Endothelial cell of umbilical vein (primary cell): ENCODE data around the gene REG1A. TPM values are rescaled to one million over a fixed set of nuclear protein-coding genes. Genes with fewer than 3 reads are reported as not detected.

Source experiments
- BruUV-seq: library from RNA; stranded (reverse); fragments of 400-500 nt; replicated peaks from 2 replicates; lab custom pipeline; 2021; lab: Mats Ljungman, UMichigan
- CTCF ChIA-PET: fragments of 300-600, 350-600 bp; sonication (Branson Sonifier 250); formaldehyde crosslinking; loops from one replicate; lab custom pipeline; 2021; ENCODE audit warnings: antibody characterized with exemption, inconsistent platforms; lab: Charles Lee
- POLR2A ChIA-PET: fragments of 300-600, 350-600 bp; sonication (Branson Sonifier 250); formaldehyde crosslinking; loops from one replicate; lab custom pipeline; 2021; ENCODE audit warnings: antibody characterized with exemption, inconsistent platforms; lab: Charles Lee
- DNase-seq: peaks from one replicate; pipeline ENCODE4 v3.0.0-alpha.2; 2011; ENCODE audit warnings: low read depth, low spot score
- FAIRE-seq: peaks from 2 replicates; lab custom pipeline; 2011; peaks lifted over from hg19 to GRCh38; lab: Jason Lieb, UNC
- H2AFZ ChIP-seq: 2 replicates; pipeline ENCODE4 v1.6.0; 2012; ENCODE audit warnings: low read depth, low read length, control low read depth, inconsistent platforms
- H3K27ac ChIP-seq: 2 replicates; pipeline ENCODE4 v1.5.1; 2011; ENCODE audit warnings: low read depth, mild to moderate bottlenecking, control low read depth, low read length, moderate library complexity; ENCODE audit not compliant: insufficient read depth
- H3K27me3 ChIP-seq, 2 experiments: 2 replicates each; pipeline versions ENCODE4 v1.6.0 to v1.6.1; 2011; ENCODE audit warnings: low read length in 2 of 2, mixed read lengths in 1 of 2; ENCODE audit not compliant: control insufficient read depth in 2 of 2, insufficient read depth in 2 of 2
- H3K36me3 ChIP-seq, 2 experiments: 2 replicates in 1 of 2; 3 replicates in 1 of 2; pipeline ENCODE4 v1.5.1; 2011; ENCODE audit warnings: low read length in 2 of 2, mild to moderate bottlenecking in 1 of 2, moderate library complexity in 1 of 2; ENCODE audit not compliant: control insufficient read depth in 2 of 2, insufficient read depth in 2 of 2; ENCODE audit errors: extremely low read depth in 1 of 2
- H3K4me1 ChIP-seq: 3 replicates; pipeline ENCODE4 v1.5.1; 2011; ENCODE audit warnings: mild to moderate bottlenecking, low read length; ENCODE audit not compliant: control insufficient read depth, insufficient read depth; ENCODE audit errors: extremely low read depth
- H3K4me2 ChIP-seq: 2 replicates; pipeline ENCODE4 v1.6.1; 2011; ENCODE audit warnings: low read length, control low read depth, mixed read lengths; ENCODE audit not compliant: insufficient read depth
- H3K4me3 ChIP-seq, 3 experiments: fragments of 200-600 bp in 1 of 3; sonication (generic), shearing (Covaris generic) in 1 of 3; replicated peaks in 1 of 3; 2 replicates each; pipeline ENCODE4 v1.5.1; 2011 to 2016; ENCODE audit warnings: control low read depth in 3 of 3, low read length in 3 of 3, mild to moderate bottlenecking in 2 of 3, inconsistent platforms in 1 of 3, low read depth in 1 of 3, moderate library complexity in 1 of 3; ENCODE audit not compliant: insufficient read depth in 1 of 3
- H3K79me2 ChIP-seq: 2 replicates; pipeline ENCODE4 v1.6.0; 2012; ENCODE audit warnings: low read length, inconsistent platforms; ENCODE audit not compliant: control insufficient read depth, insufficient read depth
- H3K9ac ChIP-seq: replicated peaks from 2 replicates; pipeline ENCODE3; 2011; ENCODE audit warnings: low read length, control low read depth; ENCODE audit not compliant: insufficient read depth; ENCODE audit errors: extremely low read depth
- H3K9me1 ChIP-seq: replicated peaks from 3 replicates; pipeline ENCODE4 v1.6.0; 2011; ENCODE audit warnings: mild to moderate bottlenecking, low read length; ENCODE audit not compliant: control insufficient read depth, insufficient read depth; ENCODE audit errors: extremely low read depth
- H3K9me3 ChIP-seq: replicated peaks from 2 replicates; pipeline ENCODE4 v1.5.1; 2012; ENCODE audit warnings: low read length, inconsistent platforms; ENCODE audit not compliant: control insufficient read depth, insufficient read depth
- H4K20me1 ChIP-seq: replicated peaks from 2 replicates; pipeline ENCODE3; 2011; ENCODE audit warnings: mild to moderate bottlenecking, low read length; ENCODE audit not compliant: control insufficient read depth, insufficient read depth; ENCODE audit errors: extremely low read depth
- EZH2 ChIP-seq: IDR thresholded peaks from 2 replicates; pipeline ENCODE4 v1.6.1; 2012; ENCODE audit warnings: borderline replicate concordance, low read depth, mild to moderate bottlenecking, moderate library complexity, low read length, inconsistent platforms; ENCODE audit not compliant: severe bottlenecking
- FOS ChIP-seq: IDR thresholded peaks from 2 replicates; pipeline ENCODE4 v1.6.1; 2011; ENCODE audit warnings: mild to moderate bottlenecking, low read length, moderate library complexity, borderline replicate concordance; ENCODE audit not compliant: insufficient read depth
- GATA2 ChIP-seq: IDR thresholded peaks from 2 replicates; pipeline ENCODE4 v1.7.0; 2011; ENCODE audit warnings: low read depth, mild to moderate bottlenecking, moderate library complexity, mixed read lengths, low read length; ENCODE audit not compliant: insufficient read length, insufficient read depth
- JUN ChIP-seq: IDR thresholded peaks from 2 replicates; pipeline ENCODE4 v1.6.1; 2011; ENCODE audit warnings: borderline replicate concordance, low read depth; ENCODE audit not compliant: insufficient read length, insufficient read depth
- MYC ChIP-seq: IDR thresholded peaks from one replicate; pipeline ENCODE4 v1.6.1; 2011; ENCODE audit warnings: mild to moderate bottlenecking, low read depth, low read length
- POLR2A ChIP-seq: IDR thresholded peaks from 2 replicates; pipeline ENCODE4 v1.6.1; 2012; ENCODE audit warnings: low read depth, mild to moderate bottlenecking, control low read depth, low read length
- POLR2AphosphoS5 ChIP-seq: IDR thresholded peaks from 2 replicates; pipeline ENCODE4 v1.6.1; 2012; ENCODE audit warnings: low read depth, mild to moderate bottlenecking, control low read depth, low read length, moderate library complexity; ENCODE audit not compliant: insufficient read depth
- dilution Hi-C: fragments of 300-500 bp; cut with MboI; formaldehyde crosslinking; loops from one replicate; pipeline ENCODE4 v1.15.0; 2019; ENCODE audit warnings: low sequenced_read_pairs; ENCODE audit not compliant: extremely low pct_ligation_motif_present
- intact Hi-C: fragments of 100-400 bp; cut with micrococcal nuclease; formaldehyde crosslinking; loops from one replicate; pipeline ENCODE4 v1.10.0; 2022
- polyA plus RNA-seq, 4 experiments: library from polyadenylated mRNA; depleted of rRNA in 3 of 4; stranded (reverse) in 3 of 4; unstranded in 1 of 4; fragments of >200 nt; gene quantifications; 2 replicates each; pipeline versions ENCODE4 v1.2.1 to v1.2.3, GENCODE V29; 2011 to 2012; ENCODE audit warnings: missing spikeins in 1 of 4
- total RNA-seq: library from RNA; stranded (reverse); gene quantifications from 2 replicates; pipeline ENCODE4 v1.2.3, GENCODE V29; 2021
- TF ChIP-seq, protein P1 (sequence below), 2 donors: IDR thresholded peaks; 1 replicate in 1 of 2; 2 replicates in 1 of 2; pipeline ENCODE4 v1.5.1; 2011; ENCODE audit warnings: low read length in 2 of 2, mild to moderate bottlenecking in 2 of 2, moderate library complexity in 2 of 2, control low read depth in 1 of 2, inconsistent platforms in 1 of 2, low read depth in 1 of 2; ENCODE audit not compliant: insufficient read depth in 1 of 2; ENCODE audit errors: extremely low read depth in 1 of 2
- TF ChIP-seq, protein P2 (sequence below): IDR thresholded peaks from 2 replicates; pipeline ENCODE4 v1.6.1; 2011; ENCODE audit not compliant: insufficient read depth, insufficient read length

The REG1A gene
- total and polyA plus RNA-seq, 2 donors (not counting 3 experiments of a cell fraction or from before 2014, with no cell fraction given): not detected

DNA sequence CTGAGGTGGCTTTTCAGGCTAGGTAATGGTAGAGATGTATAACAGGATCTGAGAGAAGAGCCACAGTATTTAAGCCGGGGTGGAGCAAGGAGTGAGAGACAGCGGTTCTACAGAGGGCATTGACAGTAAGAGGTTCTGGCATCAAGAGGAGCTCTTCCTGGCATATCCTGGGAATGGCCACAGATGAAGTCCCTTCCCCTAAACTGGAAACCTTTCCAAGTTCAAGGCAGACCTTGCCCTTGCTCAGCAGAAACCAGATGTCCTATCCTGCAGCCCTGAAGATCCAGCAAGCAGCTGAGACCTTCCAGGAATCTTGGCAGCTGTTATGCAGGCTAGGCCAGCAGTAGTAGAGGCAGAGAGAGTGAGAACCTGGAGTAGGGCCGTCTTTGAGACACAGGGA, 18.1 kb downstream of the REG1A start:
- ChIA-PET POLR2A (no interaction called here), CTCF (no interaction called here)
- no peaks in the 10 kb centered on the region for H3K36me3 ChIP-seq
- no peaks in the 10 kb centered on the region for H3K79me2 ChIP-seq
- no peak overlapping the region for H3K27ac ChIP-seq
- H2AFZ ChIP-seq: no peak overlapping the region
- H4K20me1 ChIP-seq: no peaks in the 10 kb centered on the region
- H3K9ac ChIP-seq: no peak overlapping the region
- H3K4me3 ChIP-seq: no peak overlapping the region
- dilution Hi-C loops (no loop called here), intact Hi-C loops (no loop called here)
- no peaks in the 10 kb centered on the region for H3K27me3 ChIP-seq
- DNase-seq (no peak), FAIRE-seq (no peak)
- peaks cover 4% of the 10 kb centered on the region for H3K9me3 ChIP-seq
- H3K4me2 ChIP-seq: no peak overlapping the region
- BruUV-seq: no TSS peak
- H3K9me1 ChIP-seq: no peaks in the 10 kb centered on the region
- no peaks in the 10 kb centered on the region for H3K4me1 ChIP-seq
- TF ChIP-seq JUN (no peak), EZH2 (no peak), POLR2AphosphoS5 (no peak), MYC (no peak), POLR2A (no peak), GATA2 (no peak), FOS (no peak)
- TF ChIP-seq, protein P1, sequence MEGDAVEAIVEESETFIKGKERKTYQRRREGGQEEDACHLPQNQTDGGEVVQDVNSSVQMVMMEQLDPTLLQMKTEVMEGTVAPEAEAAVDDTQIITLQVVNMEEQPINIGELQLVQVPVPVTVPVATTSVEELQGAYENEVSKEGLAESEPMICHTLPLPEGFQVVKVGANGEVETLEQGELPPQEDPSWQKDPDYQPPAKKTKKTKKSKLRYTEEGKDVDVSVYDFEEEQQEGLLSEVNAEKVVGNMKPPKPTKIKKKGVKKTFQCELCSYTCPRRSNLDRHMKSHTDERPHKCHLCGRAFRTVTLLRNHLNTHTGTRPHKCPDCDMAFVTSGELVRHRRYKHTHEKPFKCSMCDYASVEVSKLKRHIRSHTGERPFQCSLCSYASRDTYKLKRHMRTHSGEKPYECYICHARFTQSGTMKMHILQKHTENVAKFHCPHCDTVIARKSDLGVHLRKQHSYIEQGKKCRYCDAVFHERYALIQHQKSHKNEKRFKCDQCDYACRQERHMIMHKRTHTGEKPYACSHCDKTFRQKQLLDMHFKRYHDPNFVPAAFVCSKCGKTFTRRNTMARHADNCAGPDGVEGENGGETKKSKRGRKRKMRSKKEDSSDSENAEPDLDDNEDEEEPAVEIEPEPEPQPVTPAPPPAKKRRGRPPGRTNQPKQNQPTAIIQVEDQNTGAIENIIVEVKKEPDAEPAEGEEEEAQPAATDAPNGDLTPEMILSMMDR (IDR thresholded peaks at IDR 0.05; ENCODE audit: extremely low read depth in 1 of 2, insufficient read depth in 1 of 2, low read depth in 1 of 2, low read length in 2 of 2): no peak
- TF ChIP-seq, protein P2, sequence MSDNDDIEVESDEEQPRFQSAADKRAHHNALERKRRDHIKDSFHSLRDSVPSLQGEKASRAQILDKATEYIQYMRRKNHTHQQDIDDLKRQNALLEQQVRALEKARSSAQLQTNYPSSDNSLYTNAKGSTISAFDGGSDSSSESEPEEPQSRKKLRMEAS: no peak
